ENCODE measurements around the gene CEMIP. TPM values are rescaled to one million over a fixed set of nuclear protein-coding genes. Genes with fewer than 3 reads are reported as not detected.

The CEMIP gene
- total RNA-seq, result 1.6 TPM

GRCh38 chr15:80778964-80779657 is at the start of gene CEMIP:
CEMIP (plus strand) TSS chr15:80779370; CDS start chr15:80873880, 94,510 bp downstream.

GRCh38 chr15:80989518-80990478 is 210.6 kb downstream of the CEMIP start, which contains the start of gene MESD:
MESD (minus strand) TSS chr15:80989819; CDS start chr15:80989791, 28 bp downstream.

GRCh38 chr15:81000624-81001151 is 221.5 kb downstream of the CEMIP start, which contains the start of gene TLNRD1:
TLNRD1 (plus strand) TSS chr15:81000923; CDS start chr15:81002272, 1,349 bp downstream.

Small RNA genes within 50 kb of the gene (small RNA-seq; reads per million reads assigned to genes)
- gene MIR4514 (ENCODE audit: low replicate concordance) (not detected), gene MIR549A (ENCODE audit: low replicate concordance) (not detected)

Other genes with a start within 250 kb of the CEMIP start
- 13.5 TPM for gene ABHD17C, start 84.1 kb upstream of the CEMIP start, total RNA-seq
- gene MESD, start 210.4 kb downstream of the CEMIP start, total RNA-seq, result 25.7 TPM
- gene TLNRD1, start 221.6 kb downstream of the CEMIP start, total RNA-seq, result 13.8 TPM

Measured in parietal lobe (tissue), 2 donors.